Heart left ventricle (tissue), 16 donors: Measurements from ENCODE around the gene IL17RA. TPM values are rescaled to one million over a fixed set of nuclear protein-coding genes. Genes with fewer than 3 reads are reported as not detected.

Source experiments
- ATAC-seq, 4 donors: fragments of 200-7000 bp; cut with Tn5 transposase; one replicate each; pipeline ENCODE4 v1.9.1; 2020 to 2022; ENCODE audit warnings: moderate library complexity in 4 of 4, mild to moderate bottlenecking in 3 of 4, moderate number of reproducible peaks in 1 of 4
- DNase-seq, 5 donors: peaks; one replicate each; pipeline ENCODE4 v3.0.0-alpha.2; 2020
- H3K27ac ChIP-seq, 12 donors: fragments of 200-600 bp; sonication (generic) in 4 of 12; one replicate each; pipeline versions ENCODE4 v1.5.0 to v1.8.0; 2016 to 2022; ENCODE audit warnings: mild to moderate bottlenecking in 2 of 12
- H3K27me3 ChIP-seq, 9 donors: fragments of 200-600 bp; sonication (generic) in 2 of 9; one replicate each; pipeline versions ENCODE4 v1.5.1 to v1.8.0; 2016 to 2022; ENCODE audit warnings: mild to moderate bottlenecking in 3 of 9
- H3K36me3 ChIP-seq, 9 donors: fragments of 200-600 bp; sonication (generic) in 2 of 9; one replicate each; pipeline versions ENCODE4 v1.5.0 to v1.8.0; 2018 to 2022; ENCODE audit warnings: mild to moderate bottlenecking in 2 of 9
- H3K4me1 ChIP-seq, 12 donors: fragments of 200-600 bp; sonication (generic) in 4 of 12; one replicate each; pipeline versions ENCODE4 v1.5.0 to v1.8.0; 2016 to 2022; ENCODE audit warnings: mild to moderate bottlenecking in 3 of 12
- H3K4me3 ChIP-seq, 12 donors: fragments of 200-600 bp; sonication (generic) in 4 of 12; one replicate each; pipeline versions ENCODE4 v1.5.0 to v1.8.0; 2017 to 2022; ENCODE audit warnings: mild to moderate bottlenecking in 9 of 12, moderate library complexity in 4 of 12
- H3K9me3 ChIP-seq, 12 donors: fragments of 200-600 bp; sonication (generic) in 4 of 12; one replicate each; pipeline versions ENCODE4 v1.5.0 to v1.8.0; 2016 to 2022; ENCODE audit warnings: mild to moderate bottlenecking in 1 of 12
- POLR2A ChIP-seq, 2 donors: fragments of 450-650 bp; IDR thresholded peaks; one replicate each; pipeline ENCODE4 v1.6.1; 2017; ENCODE audit warnings: antibody characterized with exemption in 2 of 2, mild to moderate bottlenecking in 2 of 2, moderate library complexity in 2 of 2
- WGBS, 4 donors: extraction: QIAGEN DNeasy Blood & Tissue Kit in 2 of 4; methylation state at CpG; one replicate each; pipeline versions ENCODE4 v1.1.5 to v1.1.7; 2013 to 2018; 5-methylcytosine and 5-hydroxymethylcytosine counted together
- intact Hi-C, 10 donors: fragments of 100-400 bp; cut with DNase I; formaldehyde crosslinking; loops; one replicate each; pipeline versions ENCODE4 v1.11.1 to v1.14.2; 2022
- polyA plus RNA-seq, 2 donors: library from polyadenylated mRNA; stranded (reverse); fragments of 200-250 nt; gene quantifications; one replicate each; pipeline ENCODE4 v1.2.3, GENCODE V29; 2013
- total RNA-seq, 9 donors: library from RNA; depleted of rRNA in 2 of 9; stranded (reverse); fragments of >200 nt in 2 of 9; fragmentation: NEBNext Ultra II Directional in 3 of 9; extraction: Animal tissue kit (Norgen Biotek cat#: 25700) in 3 of 9; gene quantifications; one replicate each; pipeline versions ENCODE4 v1.1.0 to v1.2.4, GENCODE V29; 2016 to 2023
- TF ChIP-seq, protein P1 (sequence below), 12 donors: fragments of 200-600 bp; sonication (generic) in 4 of 12; IDR thresholded peaks; one replicate each; pipeline versions ENCODE4 v1.5.0 to v1.8.0; 2018 to 2022; ENCODE audit warnings: antibody characterized with exemption in 12 of 12, mild to moderate bottlenecking in 5 of 12
- donor health status: ischemic (EF 13 %, LVEDD 7.1; RV severe dilation, severe dysfunction).
- donor health status: healthy with polysubstance abuse.
- donor health status: DM: no; HTN: yes; CAD: no.
- donor health status: DM: no; HTN: no; CAD: no.
- donor health status: ischemic (EF 25% LVEDD 6.9; RV normal size, moderate dysfunction).
- donor health status: ischemic (EF 25% LVEDD 5.7; RV mildly dilated, moderate dysfunction).
- donor health status: healthy.
- donor health status: DM: yes; HTN: yes; CAD: no.
- donor health status: ischemic (EF 35%, LVEDD 5.7; RV mildly dilated, moderate dysfunction).
- donor health status: nonischemic (EF 11% LVEDD 7.7; RV severe dilation, severe dysfunction).
- donor health status: DM: yes; HTN: yes; CAD: no.
- donor health status: PGD.
- donor health status: ischemic (EF 29% LVEDD 5.4; RV normal size, mild dysfunction).
- donor health status: nonischemic (EF 23%, LVEDD 6.1; RV moderate dilation, normal function).

IL17RA gene
- total and polyA plus RNA-seq, 11 donors, result 3.1 to 23.1 (median 8.8) TPM

DNA sequence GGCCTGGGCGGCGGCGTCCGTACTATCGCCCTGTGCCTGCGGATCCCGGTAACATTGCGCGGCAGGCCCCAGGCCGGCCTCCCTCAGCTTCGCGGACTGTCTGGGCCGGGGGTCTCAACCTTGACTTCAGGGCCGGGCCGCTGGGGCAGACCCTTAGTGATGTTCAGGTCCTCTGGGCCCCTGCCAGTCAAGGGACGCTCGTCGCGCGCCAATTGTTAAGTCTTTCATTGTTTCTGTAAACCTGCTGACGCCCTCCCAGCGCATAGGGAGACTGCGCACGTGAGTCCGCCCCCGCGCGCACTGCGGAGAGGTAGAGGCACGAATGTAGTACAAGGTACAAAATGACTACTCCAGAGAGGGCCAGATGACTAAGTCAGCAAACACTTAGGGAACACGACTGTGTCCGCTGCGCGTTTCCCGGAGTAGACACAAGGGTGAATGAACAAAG is 74.7 kb downstream of the IL17RA start:
- H3K27me3 ChIP-seq, result no peaks in the 10 kb centered on the region
- peak overlapping the region; percentile 69 to 94 (median 80) for H3K4me3 ChIP-seq
- intact Hi-C loops, result loop anchor here in 4 of 10 donors (2.0 to 5.0 kb wide), 6 partner anchors 37 to 75 kb away; partner anchors contain the start of genes TMEM121B (in 2 of the 4) and IL17RA (in 1 of the 4)
- TF ChIP-seq, protein P1, sequence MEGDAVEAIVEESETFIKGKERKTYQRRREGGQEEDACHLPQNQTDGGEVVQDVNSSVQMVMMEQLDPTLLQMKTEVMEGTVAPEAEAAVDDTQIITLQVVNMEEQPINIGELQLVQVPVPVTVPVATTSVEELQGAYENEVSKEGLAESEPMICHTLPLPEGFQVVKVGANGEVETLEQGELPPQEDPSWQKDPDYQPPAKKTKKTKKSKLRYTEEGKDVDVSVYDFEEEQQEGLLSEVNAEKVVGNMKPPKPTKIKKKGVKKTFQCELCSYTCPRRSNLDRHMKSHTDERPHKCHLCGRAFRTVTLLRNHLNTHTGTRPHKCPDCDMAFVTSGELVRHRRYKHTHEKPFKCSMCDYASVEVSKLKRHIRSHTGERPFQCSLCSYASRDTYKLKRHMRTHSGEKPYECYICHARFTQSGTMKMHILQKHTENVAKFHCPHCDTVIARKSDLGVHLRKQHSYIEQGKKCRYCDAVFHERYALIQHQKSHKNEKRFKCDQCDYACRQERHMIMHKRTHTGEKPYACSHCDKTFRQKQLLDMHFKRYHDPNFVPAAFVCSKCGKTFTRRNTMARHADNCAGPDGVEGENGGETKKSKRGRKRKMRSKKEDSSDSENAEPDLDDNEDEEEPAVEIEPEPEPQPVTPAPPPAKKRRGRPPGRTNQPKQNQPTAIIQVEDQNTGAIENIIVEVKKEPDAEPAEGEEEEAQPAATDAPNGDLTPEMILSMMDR (IDR thresholded peaks at IDR 0.05), result no peak
- no peak for TF ChIP-seq POLR2A (IDR thresholded peaks at IDR 0.05)
- 7 to 14% (median 7%) methylated on average over 9 to 35 of the region's 35 CpGs for WGBS, 4 donors
- no peaks in the 10 kb centered on the region for H3K36me3 ChIP-seq
- peak; percentile 25 to 69 (median 47) for DNase-seq
- ATAC-seq, result peak; percentile 9 to 46 (median 34)
- peak overlapping the region; percentile 82 to 97 (median 92) for H3K27ac ChIP-seq
- peaks cover 0 to 40% (median 25%) of the 10 kb centered on the region in 12 donors for H3K4me1 ChIP-seq
- H3K9me3 ChIP-seq, result no peaks in the 10 kb centered on the region

DNA sequence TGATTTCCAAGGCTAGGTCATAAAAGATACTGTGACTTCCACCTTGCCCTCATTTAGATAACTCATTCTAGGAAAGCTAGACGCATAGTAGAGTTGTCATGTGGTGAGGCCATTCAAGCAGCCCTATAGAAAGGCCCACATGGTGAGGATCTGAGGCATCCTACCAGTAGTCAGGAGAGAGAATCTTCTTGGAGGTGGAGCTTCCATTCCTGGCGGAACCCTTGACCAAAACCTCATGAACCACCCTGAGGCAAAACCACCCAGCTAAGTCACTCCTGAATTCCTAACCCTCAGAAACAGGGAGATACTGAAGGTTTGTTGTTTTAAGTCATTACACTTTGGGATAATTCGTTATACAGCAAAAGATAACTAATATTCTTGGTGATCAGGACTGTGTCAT is 77.2 kb downstream of the IL17RA start:
- WGBS, 4 donors, result 90 to 96% (median 95%) methylated on average over 3 of the region's 3 CpGs
- Histone ChIP-seq H3K4me3 (no peak overlapping the region), H3K36me3 (no peaks in the 10 kb centered on the region), H3K4me1 (peaks cover 0 to 30% (median 20%) of the 10 kb centered on the region in 12 donors), H3K27me3 (no peaks in the 10 kb centered on the region), H3K27ac (no peak overlapping the region), H3K9me3 (no peaks in the 10 kb centered on the region)
- ATAC-seq (no peak), DNase-seq (no peak)
- no peak for TF ChIP-seq POLR2A (IDR thresholded peaks at IDR 0.05)
- TF ChIP-seq, protein P1 (IDR thresholded peaks at IDR 0.05), result no peak
- intact Hi-C loops, result no loop called here

DNA sequence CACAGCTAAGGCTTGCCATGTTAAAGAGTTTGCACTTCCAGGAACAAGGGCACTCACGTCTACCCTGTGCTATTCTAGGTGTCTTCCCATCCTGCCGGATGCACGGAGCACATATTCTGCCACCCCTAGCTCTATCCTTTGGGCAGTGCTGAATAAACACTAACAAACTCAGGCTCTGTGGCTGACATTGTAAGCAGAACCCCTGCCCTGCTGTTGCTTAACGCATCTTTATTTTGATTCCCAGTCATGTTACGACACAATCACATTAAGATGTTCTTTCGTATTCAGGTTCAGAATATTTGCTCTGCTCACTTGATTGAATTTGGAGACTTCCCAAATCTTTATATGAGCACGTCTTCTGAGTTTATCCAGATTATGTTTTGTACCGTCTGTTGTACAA is 77.9 kb downstream of the IL17RA start:
- Histone ChIP-seq H3K36me3 (no peaks in the 10 kb centered on the region), H3K27me3 (no peaks in the 10 kb centered on the region), H3K27ac (no peak overlapping the region), H3K9me3 (no peaks in the 10 kb centered on the region), H3K4me1 (peaks cover 0 to 31% (median 16%) of the 10 kb centered on the region in 12 donors), H3K4me3 (no peak overlapping the region)
- DNase-seq, result no peak
- TF ChIP-seq, protein P1 (IDR thresholded peaks at IDR 0.05), result no peak
- TF ChIP-seq POLR2A (IDR thresholded peaks at IDR 0.05), result no peak
- ATAC-seq, result no peak
- 79 to 93% (median 86%) methylated on average over 8 of the region's 8 CpGs for WGBS, 4 donors
- intact Hi-C loops, result no loop called here

DNA sequence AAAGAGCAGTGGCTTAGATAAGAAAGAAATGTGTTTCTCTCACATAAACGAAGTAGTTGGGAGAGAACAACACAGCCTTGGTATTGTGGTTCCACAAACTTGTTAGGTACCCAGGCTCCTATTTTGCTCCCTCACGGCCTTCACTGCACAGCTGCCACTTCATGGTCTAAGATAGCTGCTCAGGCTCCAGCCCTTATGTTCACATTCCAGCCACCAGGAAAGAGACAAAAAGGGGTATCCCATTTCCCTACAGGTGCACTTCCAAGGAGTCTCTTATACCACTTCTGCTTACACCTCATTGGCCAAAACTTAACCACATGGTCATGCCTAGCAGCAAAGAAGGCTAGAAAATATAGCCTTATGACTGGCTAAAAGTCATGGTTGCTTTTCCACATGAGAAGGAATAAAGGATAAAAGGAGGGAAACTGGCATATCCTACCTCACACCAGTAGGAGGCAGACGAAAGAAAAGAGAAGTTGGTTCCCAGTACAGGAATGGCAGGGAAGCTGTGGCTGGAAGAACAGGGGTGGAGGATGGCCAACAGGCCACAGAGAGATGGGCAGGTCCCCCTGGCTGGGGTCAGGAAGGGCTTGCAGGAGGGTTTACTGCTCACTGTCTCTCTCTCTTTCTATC is 79.7 kb downstream of the IL17RA start:
- Histone ChIP-seq H3K36me3 (no peaks in the 10 kb centered on the region), H3K9me3 (no peaks in the 10 kb centered on the region), H3K27me3 (no peaks in the 10 kb centered on the region), H3K4me1 (peaks cover 0 to 23% (median 7%) of the 10 kb centered on the region in 12 donors), H3K27ac (no peak overlapping the region), H3K4me3 (no peak overlapping the region)
- intact Hi-C loops, result loop anchor here in 2 of 10 donors (5.0 kb wide), 3 partner anchors 42 to 87 kb away; partner anchors contain the start of gene TMEM121B (in 1 of the 2)
- ATAC-seq (no peak), DNase-seq (no peak)
- TF ChIP-seq POLR2A (IDR thresholded peaks at IDR 0.05), result no peak
- TF ChIP-seq, protein P1 (IDR thresholded peaks at IDR 0.05), result peak in 1 of 12 donors; percentile 12
- 81 to 90% (median 89%) methylated on average over 3 of the region's 3 CpGs for WGBS, 4 donors

Other genes with a start within 250 kb of the IL17RA start
- gene GAB4, start 76.8 kb upstream of the IL17RA start, total RNA-seq, result not detected
- not detected for gene GAB4, start 76.8 kb upstream of the IL17RA start, polyA plus RNA-seq
- gene TMEM121B, start 36.4 kb downstream of the IL17RA start, total RNA-seq, result 1 to 10 TPM; 1.1 to 3.3 (median 1.8) TPM
- gene TMEM121B, start 36.4 kb downstream of the IL17RA start, polyA plus RNA-seq, result 1 to 10 TPM in 1 of 2 donors, under 1 TPM in 1; 0.49 to 1.2 TPM
- 10 to 100 TPM; 35.7 to 60.3 (median 49.0) TPM for gene HDHD5, start 74.3 kb downstream of the IL17RA start, total RNA-seq
- gene HDHD5, start 74.3 kb downstream of the IL17RA start, polyA plus RNA-seq, result 10 to 100 TPM; 31.8 to 72.1 TPM
- 100 to 1,000 TPM in 2 of 9 donors, 10 to 100 TPM in 6, 1 to 10 TPM in 1; 6.7 to 108 (median 54.2) TPM for gene ADA2, start 134.4 kb downstream of the IL17RA start, total RNA-seq
- gene ADA2, start 134.4 kb downstream of the IL17RA start, polyA plus RNA-seq, result 10 to 100 TPM; 16.1 TPM